IPS-20b (cell line): ENCODE measurements around the gene EML1.

ENCODE experiments used
- H3K27ac ChIP-seq: one replicate; pipeline ENCODE4 v1.5.1; 2013; ENCODE audit warnings: low read length
- H3K27me3 ChIP-seq: 2 replicates; pipeline ENCODE4 v1.6.1; 2013; ENCODE audit warnings: mild to moderate bottlenecking, low read length, inconsistent platforms; ENCODE audit not compliant: insufficient read depth
- H3K36me3 ChIP-seq: 2 replicates; pipeline ENCODE4 v1.6.1; 2013; ENCODE audit warnings: low read depth, mild to moderate bottlenecking, inconsistent platforms, low read length, moderate library complexity; ENCODE audit not compliant: insufficient read depth
- H3K4me1 ChIP-seq: 2 replicates; pipeline ENCODE4 v1.6.1; 2013; ENCODE audit warnings: mild to moderate bottlenecking, control low read depth, inconsistent platforms, low read length, moderate library complexity; ENCODE audit not compliant: insufficient read depth
- H3K4me3 ChIP-seq: 2 replicates; pipeline ENCODE4 v1.5.1; 2013; ENCODE audit warnings: mild to moderate bottlenecking, low read length, inconsistent platforms
- H3K9ac ChIP-seq: 2 replicates; pipeline ENCODE4 v1.6.1; 2013; ENCODE audit warnings: low read depth, mild to moderate bottlenecking, inconsistent platforms, low read length, moderate library complexity
- H3K9me3 ChIP-seq: 2 replicates; pipeline ENCODE4 v1.6.1; 2013; ENCODE audit warnings: mild to moderate bottlenecking, low read depth, low read length, inconsistent platforms; ENCODE audit not compliant: insufficient read depth

Gene EML1

GRCh38 chr14:99924379-99924778 lies 131.2 kb downstream of the EML1 start:
- Histone ChIP-seq H3K4me3 (no peak overlapping the region), H3K36me3 (peaks cover 17% of the 10 kb centered on the region), H3K9me3 (peaks cover 6% of the 10 kb centered on the region; the same call in 1 of the 2 replicates), H3K9ac (no peak overlapping the region), H3K27ac (no peak overlapping the region), H3K4me1 (no peaks in the 10 kb centered on the region), H3K27me3 (no peaks in the 10 kb centered on the region)

GRCh38 chr14:99925471-99925870 lies 132.3 kb downstream of the EML1 start:
- no peaks in the 10 kb centered on the region for H3K4me1 ChIP-seq
- H3K27ac ChIP-seq = no peak overlapping the region
- peaks cover 6% of the 10 kb centered on the region; the same call in 1 of the 2 replicates for H3K9me3 ChIP-seq
- H3K36me3 ChIP-seq = peaks cover 17% of the 10 kb centered on the region
- H3K9ac ChIP-seq = no peak overlapping the region
- H3K27me3 ChIP-seq = no peaks in the 10 kb centered on the region
- H3K4me3 ChIP-seq = no peak overlapping the region

GRCh38 chr14:99928963-99929362 lies 135.8 kb downstream of the EML1 start:
- H3K27ac ChIP-seq = no peak overlapping the region
- H3K27me3 ChIP-seq = no peaks in the 10 kb centered on the region
- H3K4me3 ChIP-seq = no peak overlapping the region
- H3K9me3 ChIP-seq = peaks cover 6% of the 10 kb centered on the region; the same call in 1 of the 2 replicates
- no peak overlapping the region for H3K9ac ChIP-seq
- 0 out of 2 replicates have a peak, but pooled peaks cover 3% of the 10 kb centered on the region for H3K36me3 ChIP-seq
- H3K4me1 ChIP-seq = no peaks in the 10 kb centered on the region; the same call in 1 of the 2 replicates

GRCh38 chr14:99929601-99930000 lies 136.4 kb downstream of the EML1 start:
- no peaks in the 10 kb centered on the region for H3K27me3 ChIP-seq
- H3K4me3 ChIP-seq = no peak overlapping the region
- 0 out of 2 replicates have a peak, but pooled peaks cover 3% of the 10 kb centered on the region for H3K36me3 ChIP-seq
- peaks cover 6% of the 10 kb centered on the region; the same call in 1 of the 2 replicates for H3K9me3 ChIP-seq
- no peaks in the 10 kb centered on the region; the same call in 1 of the 2 replicates for H3K4me1 ChIP-seq
- no peak overlapping the region for H3K9ac ChIP-seq
- H3K27ac ChIP-seq = no peak overlapping the region

GRCh38 chr14:99930420-99931274 lies 137.4 kb downstream of the EML1 start:
- Histone ChIP-seq H3K9me3 (peaks cover 6% of the 10 kb centered on the region; the same call in 1 of the 2 replicates), H3K9ac (no peak overlapping the region), H3K27ac (no peak overlapping the region), H3K27me3 (no peaks in the 10 kb centered on the region), H3K4me1 (no peaks in the 10 kb centered on the region; the same call in 1 of the 2 replicates), H3K4me3 (no peak overlapping the region), H3K36me3 (0 out of 2 replicates have a peak, but pooled peaks cover 3% of the 10 kb centered on the region)

GRCh38 chr14:99931308-99931707 lies 138.1 kb downstream of the EML1 start:
- Histone ChIP-seq H3K9ac (no peak overlapping the region), H3K4me1 (no peaks in the 10 kb centered on the region; the same call in 1 of the 2 replicates)

GRCh38 chr14:99936056-99936455 lies 142.8 kb downstream of the EML1 start:
- no peaks in the 10 kb centered on the region for H3K9me3 ChIP-seq
- no peaks in the 10 kb centered on the region for H3K27me3 ChIP-seq
- no peak overlapping the region for H3K4me3 ChIP-seq

More at GRCh38 chr14:99931308-99931707, 138.1 kb downstream of the EML1 start:
- Histone ChIP-seq H3K27ac (no peak overlapping the region), H3K27me3 (no peaks in the 10 kb centered on the region), H3K9me3 (peaks cover 6% of the 10 kb centered on the region; the same call in 1 of the 2 replicates), H3K4me3 (no peak overlapping the region), H3K36me3 (peaks cover 8% of the 10 kb centered on the region)

GRCh38 chr14:99936738-99937474 lies 143.7 kb downstream of the EML1 start:
- Histone ChIP-seq H3K9ac (no peak overlapping the region), H3K36me3 (peaks cover 20% of the 10 kb centered on the region), H3K9me3 (no peaks in the 10 kb centered on the region), H3K27me3 (no peaks in the 10 kb centered on the region), H3K4me1 (no peaks in the 10 kb centered on the region; the same call in 1 of the 2 replicates), H3K4me3 (no peak overlapping the region), H3K27ac (no peak overlapping the region)

More at GRCh38 chr14:99936056-99936455, 142.8 kb downstream of the EML1 start:
- Histone ChIP-seq H3K27ac (no peak overlapping the region), H3K9ac (no peak overlapping the region), H3K36me3 (peaks cover 18% of the 10 kb centered on the region), H3K4me1 (no peaks in the 10 kb centered on the region; the same call in 1 of the 2 replicates)

GRCh38 chr14:99937475-99938244 lies 144.4 kb downstream of the EML1 start:
- H3K9ac ChIP-seq = no peak overlapping the region
- no peaks in the 10 kb centered on the region; the same call in 1 of the 2 replicates for H3K4me1 ChIP-seq
- H3K9me3 ChIP-seq = no peaks in the 10 kb centered on the region
- H3K36me3 ChIP-seq = peaks cover 22% of the 10 kb centered on the region
- H3K4me3 ChIP-seq = no peak overlapping the region
- no peak overlapping the region for H3K27ac ChIP-seq
- H3K27me3 ChIP-seq = no peaks in the 10 kb centered on the region

- Histone ChIP-seq H3K4me3 (no peak overlapping the region), H3K36me3 (peaks cover 22% of the 10 kb centered on the region), H3K27ac (no peak overlapping the region), H3K9me3 (no peaks in the 10 kb centered on the region), H3K4me1 (no peaks in the 10 kb centered on the region; the same call in 1 of the 2 replicates), H3K27me3 (no peaks in the 10 kb centered on the region), H3K9ac (no peak overlapping the region)
These were observed 145.2 kb downstream of the EML1 start for GRCh38 chr14:99938376-99938775.

GRCh38 chr14:99938896-99939295 lies 145.7 kb downstream of the EML1 start:
- Histone ChIP-seq H3K4me1 (no peaks in the 10 kb centered on the region), H3K9me3 (no peaks in the 10 kb centered on the region), H3K27ac (no peak overlapping the region), H3K36me3 (peaks cover 22% of the 10 kb centered on the region), H3K4me3 (no peak overlapping the region), H3K9ac (no peak overlapping the region), H3K27me3 (no peaks in the 10 kb centered on the region)
